Lower leg skin (tissue), 3 donors: ENCODE results near the gene ABHD2.

Source experiments
- CTCF ChIP-seq, 3 donors: fragments of 450-650 bp; IDR thresholded peaks; one replicate each; pipeline ENCODE4 v1.5.1; 2016; ENCODE audit warnings: antibody characterized with exemption in 3 of 3, mild to moderate bottlenecking in 3 of 3, moderate library complexity in 2 of 3
- POLR2A ChIP-seq, 2 donors: fragments of 450-650 bp; IDR thresholded peaks; one replicate each; pipeline ENCODE4 v1.6.1; 2016 to 2017; ENCODE audit warnings: antibody characterized with exemption in 2 of 2, mild to moderate bottlenecking in 1 of 2, moderate library complexity in 1 of 2

DNA sequence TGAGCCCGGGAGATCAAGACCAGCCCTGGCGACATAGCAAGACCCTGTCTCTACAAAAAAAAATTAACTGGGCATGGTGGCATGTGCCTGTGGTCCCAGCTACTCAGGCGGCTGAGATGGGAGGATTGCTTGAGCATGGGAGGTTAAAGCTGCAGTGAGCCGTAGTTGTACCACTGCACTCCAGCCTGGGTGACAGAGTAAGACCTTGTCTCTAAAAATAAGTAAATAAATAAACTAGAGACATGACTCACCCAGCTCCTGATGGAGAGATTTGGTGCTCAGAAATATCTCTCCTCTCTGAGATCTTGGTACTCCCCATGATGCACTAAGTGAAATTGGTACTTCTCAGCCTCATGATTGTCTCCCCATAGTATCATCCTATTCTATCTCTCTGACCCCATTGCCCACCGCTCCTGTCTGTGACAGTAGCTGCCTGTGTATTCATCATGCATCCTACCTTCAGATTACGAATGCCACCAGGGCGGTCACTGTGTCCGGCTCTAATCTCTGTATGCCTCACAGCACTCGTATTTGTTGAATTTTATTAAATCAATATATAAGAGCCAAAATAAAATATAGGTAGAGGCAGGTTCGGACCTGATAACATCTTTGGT lies 50.9 kb downstream of the ABHD2 start:
- TF ChIP-seq POLR2A (IDR thresholded peaks at IDR 0.05): no peak
- TF ChIP-seq CTCF (IDR thresholded peaks at IDR 0.05): no peak
